IPS-NIHi11 (cell line): ENCODE results near the gene PNLIPRP2.
A peak's percentile ranks its signal among the peaks of the same experiment; 100 is the strongest.

ENCODE experiments used
- DNase-seq: peaks from one replicate; pipeline ENCODE4 v3.0.0; 2012; ENCODE audit warnings: mixed read lengths, low spot score

PNLIPRP2 gene

DNA sequence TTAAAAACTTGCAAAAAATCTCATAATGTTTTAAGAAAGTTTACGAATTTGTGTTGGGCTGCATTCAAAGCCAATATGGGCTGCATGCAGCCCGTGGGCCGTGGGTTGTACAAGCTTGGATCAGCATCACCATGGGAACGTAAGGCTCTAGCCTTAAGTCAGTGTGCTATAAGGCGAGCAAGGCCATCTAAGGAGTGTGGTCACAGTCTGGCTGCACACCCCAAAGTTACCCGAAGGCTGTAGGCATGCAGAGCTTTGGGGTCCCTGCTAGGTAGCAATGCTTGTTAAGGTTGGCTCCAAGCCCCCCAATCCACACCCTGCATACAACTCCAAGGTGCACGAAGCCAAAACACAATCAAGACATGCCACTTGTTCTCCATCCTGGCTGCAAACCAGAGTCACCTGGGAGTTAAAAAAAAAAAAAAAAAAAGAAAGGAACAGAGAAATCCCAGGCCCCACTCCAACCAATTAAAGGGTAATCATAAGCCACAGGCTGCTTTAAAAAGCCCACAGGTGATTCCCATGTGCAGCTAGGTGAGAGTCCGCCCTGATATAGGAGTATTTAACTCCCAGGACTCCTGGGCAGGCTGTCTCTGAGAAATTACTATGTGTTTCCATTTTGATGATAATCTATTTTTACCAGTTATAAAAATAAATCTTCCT, 8.5 kb upstream of the PNLIPRP2 start:
- no peak for DNase-seq

DNA sequence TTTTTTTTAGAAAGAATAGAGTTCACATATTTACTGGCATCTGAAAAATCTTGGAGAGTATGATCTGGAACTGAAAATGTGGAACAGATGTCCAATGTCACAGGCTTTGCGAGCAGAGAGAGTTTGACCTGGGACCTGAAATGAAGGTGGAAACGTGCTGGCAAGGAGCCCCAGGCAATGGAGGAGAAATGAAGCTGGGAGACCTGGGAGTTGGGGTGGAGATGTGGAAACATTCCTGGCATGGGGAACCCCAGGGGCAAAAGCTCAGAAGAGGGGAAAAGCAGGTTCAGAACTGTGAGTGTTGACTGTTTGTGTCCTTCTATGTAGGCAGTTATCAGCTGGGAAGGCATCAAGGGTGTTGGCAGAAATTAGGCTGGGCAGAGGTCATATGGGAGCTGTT, 7.3 kb upstream of the PNLIPRP2 start:
- no peak for DNase-seq

DNA sequence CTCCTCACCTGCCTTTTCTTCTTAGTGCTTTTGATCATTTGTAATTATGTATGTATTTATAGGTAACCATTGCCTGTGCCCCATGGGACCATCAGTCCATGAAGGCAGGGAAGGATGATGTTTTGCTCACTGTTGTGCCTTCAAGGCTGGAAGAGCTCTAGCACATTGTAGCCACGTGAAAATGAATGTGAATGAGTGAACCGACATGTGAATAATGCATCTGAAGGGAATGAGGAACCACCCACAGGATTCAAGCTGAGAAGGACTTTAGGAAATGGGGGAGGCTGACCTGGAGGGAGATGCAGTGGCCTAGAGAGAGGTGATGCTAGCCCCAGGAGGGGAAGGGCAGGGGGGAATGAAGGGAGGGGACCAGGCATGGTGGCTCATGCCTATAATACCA, 6.0 kb upstream of the PNLIPRP2 start:
- no peak for DNase-seq

- DNase-seq: no peak
These were observed 5.5 kb upstream of the PNLIPRP2 start for GRCh38 chr10:116615199-116615776.

- no peak for DNase-seq
These were observed 723 bp downstream of the PNLIPRP2 start for GRCh38 chr10:116621476-116621875.

- DNase-seq: no peak
These were observed 1.3 kb downstream of the PNLIPRP2 start for GRCh38 chr10:116621934-116622655.

GRCh38 chr10:116625845-116626244, 5.1 kb downstream of the PNLIPRP2 start:
- DNase-seq: no peak

DNA sequence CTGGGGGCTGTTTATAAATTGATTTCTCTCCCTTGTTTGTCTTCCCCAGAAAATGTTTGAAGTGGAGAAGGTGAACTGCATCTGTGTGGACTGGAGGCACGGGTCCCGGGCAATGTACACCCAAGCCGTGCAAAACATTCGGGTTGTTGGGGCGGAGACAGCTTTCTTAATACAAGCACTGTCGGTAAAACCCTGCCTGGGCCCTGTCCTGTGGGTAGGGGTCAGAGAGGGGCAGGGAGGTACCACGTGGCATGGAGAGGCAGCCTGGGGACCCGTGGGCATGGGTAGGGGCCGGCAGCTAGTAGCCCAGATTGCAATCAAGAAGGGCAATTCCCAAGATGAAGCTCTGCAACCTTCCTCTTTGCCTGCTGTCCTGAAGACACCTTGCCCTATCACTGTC, 6.1 kb downstream of the PNLIPRP2 start:
- DNase-seq: no peak

DNA sequence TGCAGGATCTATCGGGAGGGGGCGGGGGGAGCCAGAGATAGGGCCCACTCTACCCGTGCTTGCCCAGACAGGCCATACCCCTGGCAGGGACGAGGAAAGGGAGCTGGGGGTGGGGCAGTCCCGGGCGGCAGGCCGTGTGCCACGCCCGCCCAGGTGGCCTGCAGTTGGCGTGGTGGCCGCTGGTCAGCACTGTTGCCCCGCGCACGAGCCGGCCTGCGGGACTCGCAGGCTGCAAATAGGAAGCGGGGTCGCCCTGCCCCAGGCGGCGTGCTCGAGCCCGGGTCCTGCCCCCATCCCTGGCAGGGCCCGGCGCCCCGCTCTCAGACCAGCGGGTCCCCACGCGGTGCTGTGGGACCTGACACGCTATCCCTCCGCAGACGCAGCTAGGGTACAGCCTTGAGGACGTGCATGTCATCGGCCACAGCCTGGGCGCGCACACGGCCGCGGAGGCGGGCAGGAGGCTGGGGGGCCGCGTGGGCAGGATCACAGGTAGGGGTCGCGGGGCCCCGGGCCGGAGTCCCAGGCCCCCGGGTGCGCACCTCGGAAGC, 6.7 kb downstream of the PNLIPRP2 start:
- peak; percentile 92 for DNase-seq

- DNase-seq: no peak
These were observed 8.6 kb downstream of the PNLIPRP2 start for GRCh38 chr10:116629340-116629739.

DNA sequence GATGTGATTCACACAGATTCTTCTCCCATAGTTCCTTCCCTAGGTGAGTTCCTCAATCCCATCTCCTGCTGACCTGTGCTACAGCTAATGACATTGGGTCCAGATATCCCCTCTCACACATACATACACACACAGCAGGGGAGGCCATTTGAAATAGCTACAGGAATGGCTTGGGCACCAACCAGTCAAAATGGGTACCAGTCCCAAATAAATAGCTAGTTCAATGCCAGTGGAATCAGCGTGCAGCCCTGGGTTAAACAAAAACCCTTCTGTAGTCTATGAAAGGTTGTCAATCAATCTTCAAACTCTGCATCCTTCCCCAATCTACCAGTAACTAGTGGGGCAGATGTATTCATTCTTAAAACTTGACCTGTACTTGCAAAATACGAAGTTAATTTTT, 9.3 kb downstream of the PNLIPRP2 start:
- no peak for DNase-seq

DNA sequence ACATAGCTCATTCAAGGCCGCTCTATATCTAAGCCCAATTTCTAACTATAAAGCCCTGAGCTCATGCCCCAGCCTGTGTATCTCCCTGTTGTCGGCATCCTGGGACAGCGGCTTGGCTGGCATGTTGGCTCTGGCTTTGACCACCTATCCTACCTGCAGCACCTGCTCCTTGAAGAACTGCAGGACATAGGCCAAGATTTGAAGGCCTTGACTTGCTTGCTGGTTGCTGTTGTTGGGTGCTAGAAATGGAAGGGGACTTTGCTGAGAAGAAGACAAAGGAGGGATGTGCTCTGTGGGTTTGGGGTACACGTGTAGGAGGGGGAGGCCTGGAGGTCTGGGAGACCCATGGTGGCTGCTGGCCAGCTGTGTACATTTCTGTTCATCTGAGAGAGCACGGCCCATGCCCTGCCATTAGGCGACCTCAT, 11.1 kb downstream of the PNLIPRP2 start:
- DNase-seq: no peak

GRCh38 chr10:116632596-116633215, 12.0 kb downstream of the PNLIPRP2 start:
- no peak for DNase-seq

DNA sequence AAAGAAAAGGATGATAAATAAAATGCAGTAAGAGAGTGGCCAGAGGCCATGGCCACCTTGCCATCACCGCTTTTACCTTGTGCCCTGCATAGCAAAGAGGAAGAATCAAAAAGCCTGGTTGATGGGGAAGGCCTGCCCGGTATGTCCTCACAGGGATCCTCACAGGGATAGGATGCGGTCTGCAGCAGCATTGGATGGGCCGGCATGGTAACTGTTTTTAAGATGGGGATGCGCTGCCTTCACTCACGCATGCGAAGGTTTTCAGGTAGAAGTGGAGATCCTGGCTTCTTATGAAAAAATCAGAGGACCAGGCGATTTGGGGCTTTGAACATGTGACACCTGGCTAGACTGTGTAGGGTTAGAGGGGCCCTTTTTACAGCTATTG, 12.5 kb downstream of the PNLIPRP2 start:
- no peak for DNase-seq

- DNase-seq: no peak
These were observed 13.6 kb downstream of the PNLIPRP2 start for GRCh38 chr10:116634126-116634975.

GRCh38 chr10:116636385-116636784, 15.6 kb downstream of the PNLIPRP2 start:
- no peak for DNase-seq

GRCh38 chr10:116636976-116637375, 16.2 kb downstream of the PNLIPRP2 start:
- DNase-seq: no peak

DNA sequence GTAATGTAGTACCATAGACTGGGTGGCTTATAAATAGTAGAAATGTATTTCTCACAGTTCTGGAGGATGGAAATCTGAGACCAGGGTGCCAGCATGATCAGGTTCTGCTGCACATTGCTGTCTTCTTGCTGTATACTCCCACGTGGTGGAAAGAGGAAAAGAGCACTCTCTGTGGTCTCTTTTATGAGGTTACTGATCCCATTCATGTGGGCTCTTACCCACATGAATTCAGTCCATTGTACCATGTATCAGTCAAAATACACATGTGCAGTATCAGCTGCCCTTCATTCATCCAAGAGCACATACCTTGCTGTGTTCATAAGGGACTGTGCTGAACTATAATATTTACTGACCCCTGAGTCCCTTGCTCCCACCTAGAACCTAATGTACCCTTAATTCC, 17.1 kb downstream of the PNLIPRP2 start:
- DNase-seq: no peak

- DNase-seq: no peak
These were observed 25.7 kb downstream of the PNLIPRP2 start for GRCh38 chr10:116646502-116646901.

DNA sequence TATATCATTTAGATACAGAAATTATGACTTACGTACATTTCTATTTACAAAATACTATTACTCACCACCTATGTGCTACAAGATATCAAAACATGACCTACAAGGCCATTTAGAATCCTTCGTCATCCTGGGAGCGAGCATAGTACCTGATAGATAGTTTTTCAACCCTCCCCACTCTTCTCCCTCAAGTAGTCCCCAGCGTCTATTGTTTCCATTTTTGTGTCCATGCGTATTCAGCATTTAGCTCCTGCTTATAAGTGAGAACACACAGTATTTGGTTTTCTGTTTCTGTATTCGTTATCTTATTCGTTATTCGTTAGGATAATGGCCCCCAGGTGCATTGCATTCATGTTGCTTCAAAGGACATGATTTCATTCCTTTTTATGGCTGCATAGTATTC, 28.1 kb downstream of the PNLIPRP2 start:
- DNase-seq: no peak

GRCh38 chr10:116653885-116654284, 33.1 kb downstream of the PNLIPRP2 start:
- no peak for DNase-seq

DNA sequence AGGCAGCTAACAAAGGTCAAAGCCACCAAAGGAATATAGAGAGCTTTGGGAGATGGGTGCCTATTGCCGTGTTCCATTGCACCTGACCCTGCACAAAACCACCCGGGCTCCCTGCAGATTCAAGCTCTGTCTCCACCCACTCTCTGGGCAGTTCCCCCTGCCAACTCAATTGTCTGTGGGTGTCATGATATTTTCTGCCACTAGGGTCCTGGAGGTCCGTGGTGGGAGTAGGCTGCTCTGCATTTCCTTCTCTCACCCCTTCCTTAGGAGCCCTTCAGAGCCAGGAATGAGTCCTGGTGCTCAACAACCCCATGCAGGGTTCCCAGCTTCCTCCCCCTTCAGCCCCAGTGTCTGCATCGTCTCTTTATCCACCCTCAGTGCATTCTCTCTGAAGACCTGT, 34.1 kb downstream of the PNLIPRP2 start:
- DNase-seq: peak; percentile 65
